HAP-1 (cell line): ENCODE data around the gene ARHGEF11.
"Not testable (repeated sequence)": the region's sequence is repeated elsewhere in the genome, so short reads cannot be mapped to it uniquely, and the experiment has no call there.

Experiments used
- DNase-seq, 2 experiments: peaks; one replicate each; pipeline ENCODE4 v3.0.0-alpha.2; 2016 to 2020; ENCODE audit warnings: low spot score in 2 of 2
- H3K27me3 ChIP-seq: fragments of 250-450 bp; sonication (Bioruptor Pico); 2 replicates; pipeline ENCODE4 v1.5.1; 2020; ENCODE audit warnings: low read depth, mild to moderate bottlenecking, moderate library complexity
- H3K36me3 ChIP-seq: fragments of 250-450 bp; sonication (Bioruptor Pico); replicated peaks from 2 replicates; pipeline ENCODE4 v1.5.1; 2020; ENCODE audit warnings: mild to moderate bottlenecking
- H3K4me1 ChIP-seq: fragments of 250-450 bp; sonication (Bioruptor Pico); 2 replicates; pipeline ENCODE4 v1.5.1; 2020; ENCODE audit warnings: mild to moderate bottlenecking
- H3K4me3 ChIP-seq: fragments of 250-450 bp; sonication (Bioruptor Pico); 2 replicates; pipeline ENCODE4 v1.5.1; 2020; ENCODE audit warnings: mild to moderate bottlenecking, moderate library complexity
- H3K9me3 ChIP-seq: fragments of 250-450 bp; sonication (Bioruptor Pico); 2 replicates; pipeline ENCODE4 v1.5.1; 2020; ENCODE audit warnings: mild to moderate bottlenecking, moderate library complexity
- in situ Hi-C: fragments of 300-500 bp; cut with MboI; formaldehyde crosslinking; loops from 3 replicates; pipeline ENCODE4 v1.14.3; 2020; ENCODE audit warnings: low sequenced_read_pairs, inconsistent platforms, mixed read lengths

ARHGEF11 gene

GRCh38 chr1:156935505-156936128 lies 109.9 kb downstream of the ARHGEF11 start:
- no peak for DNase-seq
- Histone ChIP-seq H3K27me3 (no peaks in the 10 kb centered on the region), H3K4me3 (no peak overlapping the region), H3K4me1 (no peaks in the 10 kb centered on the region), H3K36me3 (peaks cover 13% of the 10 kb centered on the region), H3K9me3 (no peaks in the 10 kb centered on the region)
- in situ Hi-C loops: no loop called here

- Histone ChIP-seq H3K36me3 (no peaks in the 10 kb centered on the region), H3K4me3 (no peak overlapping the region), H3K9me3 (no peaks in the 10 kb centered on the region), H3K4me1 (no peaks in the 10 kb centered on the region), H3K27me3 (peaks cover 3% of the 10 kb centered on the region; the same call in 1 of the 2 replicates)
- peak in 1 of 2 experiments; percentile 45 for DNase-seq
- in situ Hi-C loops: no loop called here
Measured at GRCh38 chr1:156933136-156933535, 112.4 kb downstream of the ARHGEF11 start.

GRCh38 chr1:156931974-156932710 lies 113.4 kb downstream of the ARHGEF11 start:
- in situ Hi-C loops: no loop called here
- H3K4me1 ChIP-seq: no peaks in the 10 kb centered on the region
- H3K4me3 ChIP-seq: no peak overlapping the region
- H3K27me3 ChIP-seq: peaks cover 5% of the 10 kb centered on the region; the same call in 1 of the 2 replicates
- DNase-seq: no peak
- H3K36me3 ChIP-seq: no peaks in the 10 kb centered on the region
- no peaks in the 10 kb centered on the region for H3K9me3 ChIP-seq

GRCh38 chr1:156931211-156931952 lies 114.2 kb downstream of the ARHGEF11 start:
- peaks cover 5% of the 10 kb centered on the region; the same call in 1 of the 2 replicates for H3K27me3 ChIP-seq
- no peak for DNase-seq
- no peaks in the 10 kb centered on the region for H3K9me3 ChIP-seq
- H3K36me3 ChIP-seq: no peaks in the 10 kb centered on the region
- in situ Hi-C loops: no loop called here
- H3K4me1 ChIP-seq: no peaks in the 10 kb centered on the region
- no peak overlapping the region for H3K4me3 ChIP-seq

- peaks cover 8% of the 10 kb centered on the region; the same call in 1 of the 2 replicates for H3K27me3 ChIP-seq
- in situ Hi-C loops: no loop called here
- H3K9me3 ChIP-seq: no peaks in the 10 kb centered on the region
- H3K4me3 ChIP-seq: no peak overlapping the region
- H3K36me3 ChIP-seq: no peaks in the 10 kb centered on the region
- no peaks in the 10 kb centered on the region for H3K4me1 ChIP-seq
- DNase-seq: no peak
Measured at GRCh38 chr1:156930483-156930882, 115.1 kb downstream of the ARHGEF11 start.

GRCh38 chr1:156929596-156930238 lies 115.8 kb downstream of the ARHGEF11 start:
- Histone ChIP-seq H3K4me1 (no peaks in the 10 kb centered on the region), H3K36me3 (no peaks in the 10 kb centered on the region), H3K27me3 (peaks cover 8% of the 10 kb centered on the region; the same call in 1 of the 2 replicates), H3K4me3 (no peak overlapping the region), H3K9me3 (no peaks in the 10 kb centered on the region)
- in situ Hi-C loops: no loop called here
- DNase-seq: no peak

- H3K4me3 ChIP-seq: no peak overlapping the region
- no peaks in the 10 kb centered on the region for H3K9me3 ChIP-seq
- DNase-seq: no peak
- H3K27me3 ChIP-seq: peaks cover 19% of the 10 kb centered on the region
- H3K36me3 ChIP-seq: no peaks in the 10 kb centered on the region
- in situ Hi-C loops: no loop called here
- no peaks in the 10 kb centered on the region for H3K4me1 ChIP-seq
Measured at GRCh38 chr1:156928043-156928602, 117.4 kb downstream of the ARHGEF11 start.

- H3K36me3 ChIP-seq: no peaks in the 10 kb centered on the region
- in situ Hi-C loops: no loop called here
- peak; percentile 67 to 91 for DNase-seq
- H3K4me1 ChIP-seq: no peaks in the 10 kb centered on the region
- no peaks in the 10 kb centered on the region for H3K9me3 ChIP-seq
- peaks cover 26% of the 10 kb centered on the region for H3K27me3 ChIP-seq
- H3K4me3 ChIP-seq: peak overlapping the region; percentile 26
Measured at GRCh38 chr1:156927215-156928042, 118.1 kb downstream of the ARHGEF11 start.

GRCh38 chr1:156926695-156927094 lies 118.8 kb downstream of the ARHGEF11 start:
- peaks cover 34% of the 10 kb centered on the region for H3K27me3 ChIP-seq
- H3K4me1 ChIP-seq, H3K36me3 ChIP-seq, H3K4me3 ChIP-seq, in situ Hi-C loops, DNase-seq, H3K9me3 ChIP-seq: not testable (repeated sequence)

- H3K36me3 ChIP-seq: no peaks in the 10 kb centered on the region
- peaks cover 37% of the 10 kb centered on the region for H3K27me3 ChIP-seq
- DNase-seq: no peak
- in situ Hi-C loops: no loop called here
- no peaks in the 10 kb centered on the region for H3K4me1 ChIP-seq
- no peak overlapping the region for H3K4me3 ChIP-seq
- H3K9me3 ChIP-seq: no peaks in the 10 kb centered on the region
Measured at GRCh38 chr1:156926175-156926574, 119.4 kb downstream of the ARHGEF11 start.

GRCh38 chr1:156925154-156926010 lies 120.2 kb downstream of the ARHGEF11 start:
- Histone ChIP-seq H3K4me3 (no peak overlapping the region), H3K36me3 (no peaks in the 10 kb centered on the region), H3K27me3 (peaks cover 43% of the 10 kb centered on the region), H3K4me1 (no peaks in the 10 kb centered on the region), H3K9me3 (no peaks in the 10 kb centered on the region)
- in situ Hi-C loops: no loop called here
- no peak for DNase-seq

GRCh38 chr1:156924478-156925153 lies 120.9 kb downstream of the ARHGEF11 start:
- no peak for DNase-seq
- Histone ChIP-seq H3K36me3 (no peaks in the 10 kb centered on the region), H3K4me3 (no peak overlapping the region), H3K9me3 (no peaks in the 10 kb centered on the region), H3K27me3 (peaks cover 43% of the 10 kb centered on the region), H3K4me1 (no peaks in the 10 kb centered on the region)
- in situ Hi-C loops: no loop called here
